NT2/D1 (cell line): Measurements from ENCODE around the gene ABL1.

Experiments used
- YY1 ChIP-seq: IDR thresholded peaks from 2 replicates; pipeline ENCODE4 v1.6.1; 2011; ENCODE audit not compliant: insufficient read length, insufficient read depth
- ZNF274 ChIP-seq: IDR thresholded peaks from 2 replicates; pipeline ENCODE4 v1.6.1; 2011; ENCODE audit warnings: mild to moderate bottlenecking, low read depth, low read length

DNA sequence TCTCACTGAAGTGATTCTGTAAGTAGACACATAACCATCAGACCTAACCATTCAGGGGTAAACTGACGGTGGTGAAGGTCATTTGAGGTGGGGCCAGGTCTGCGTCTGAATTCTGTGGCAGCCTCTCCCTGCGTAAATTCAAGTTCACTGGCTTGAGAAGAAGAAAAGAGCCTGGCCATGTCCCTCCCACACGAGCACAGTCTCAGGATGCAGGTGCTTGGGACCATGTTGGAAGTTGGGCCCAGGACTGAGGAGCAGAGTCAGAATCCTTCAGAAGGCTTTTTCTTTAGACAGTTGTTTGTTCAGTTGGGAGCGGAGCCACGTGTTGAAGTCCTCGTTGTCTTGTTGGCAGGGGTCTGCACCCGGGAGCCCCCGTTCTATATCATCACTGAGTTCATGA lies 37.5 kb downstream of the ABL1 start:
- TF ChIP-seq YY1 (no peak), ZNF274 (no peak)
